HG02938 (cell line): ENCODE measurements around the gene KIRREL2.
"Not testable (repeated sequence)": the region's sequence is repeated elsewhere in the genome, so short reads cannot be mapped to it uniquely, and the experiment has no call there.

Source experiments
- ATAC-seq: cut with Tn5 transposase; IDR thresholded peaks from one replicate; pipeline ENCODE4 v1.9.1; 2021; ENCODE audit warnings: mild to moderate bottlenecking, moderate library complexity; ENCODE audit not compliant: unreplicated experiment

The KIRREL2 gene

GRCh38 chr19:35895911-35896642 lies 39.4 kb downstream of the KIRREL2 start:
- no peak for ATAC-seq

GRCh38 chr19:35896643-35897040 lies 39.9 kb downstream of the KIRREL2 start:
- no peak for ATAC-seq

- ATAC-seq, result no peak
These were observed 41.2 kb downstream of the KIRREL2 start for GRCh38 chr19:35897706-35898451.

GRCh38 chr19:35898499-35898809 lies 41.7 kb downstream of the KIRREL2 start:
- ATAC-seq, result no peak

DNA sequence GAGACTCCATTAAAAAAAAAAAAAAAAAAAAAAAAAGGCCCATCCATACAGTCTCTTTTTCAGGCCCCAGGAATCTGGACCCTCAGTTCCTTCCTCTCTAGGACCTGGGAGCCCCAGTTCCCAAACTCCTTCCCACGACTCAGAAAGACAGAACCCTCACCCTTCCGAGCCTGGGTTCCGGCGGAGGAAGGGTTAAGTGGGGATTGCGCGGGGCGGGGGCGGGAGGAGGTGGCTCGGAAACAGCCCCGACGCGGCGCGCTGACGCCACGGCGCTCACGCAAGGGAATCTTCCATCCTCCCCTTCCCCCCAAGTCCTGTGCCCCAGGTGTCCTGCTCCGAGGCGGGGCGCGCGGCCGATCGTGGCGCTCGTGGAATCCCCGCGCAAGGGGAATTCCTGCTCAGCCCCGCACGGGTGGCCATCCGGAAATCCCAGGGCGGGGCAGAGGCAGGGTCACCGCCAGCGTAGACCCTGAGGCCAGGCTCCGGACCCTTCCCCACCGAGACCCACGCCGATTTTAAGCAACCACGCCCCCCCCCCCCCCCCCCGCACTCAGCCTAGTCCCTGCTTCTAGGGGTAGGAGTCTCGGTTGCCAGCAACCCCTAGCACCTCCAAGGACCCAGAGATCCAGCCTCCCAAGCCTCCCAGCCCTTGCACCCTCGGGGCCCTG lies 43.0 kb downstream of the KIRREL2 start:
- ATAC-seq, result peak; percentile 36

DNA sequence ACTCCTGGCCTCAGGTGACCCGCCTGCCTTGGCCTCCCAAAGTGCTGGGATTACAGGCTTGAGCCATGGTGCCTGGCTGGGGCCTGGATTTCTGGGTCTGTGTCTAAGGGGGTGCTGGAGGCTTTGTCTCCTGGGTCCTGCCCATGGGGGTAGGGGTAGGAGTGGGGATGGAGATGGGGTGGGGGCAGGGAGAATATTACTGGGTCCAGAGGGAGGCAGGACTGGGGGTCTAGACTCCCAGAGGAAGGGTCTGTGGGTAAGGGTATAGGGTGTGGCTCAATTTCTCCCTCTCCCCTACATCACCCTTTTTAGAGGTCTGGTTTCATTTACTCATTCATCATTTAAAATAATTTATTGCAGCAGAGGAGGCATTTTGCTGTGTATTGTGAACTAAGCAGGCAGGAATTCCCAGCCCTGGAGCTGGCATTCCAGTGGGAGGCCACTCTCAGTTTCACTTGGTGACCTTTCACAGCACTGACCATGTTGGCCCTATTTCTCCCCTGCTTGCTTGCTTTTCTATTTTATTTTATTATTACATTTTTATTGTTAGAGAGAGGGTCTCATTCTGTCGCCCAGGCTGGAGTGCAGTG lies 44.4 kb downstream of the KIRREL2 start:
- ATAC-seq, result no peak

DNA sequence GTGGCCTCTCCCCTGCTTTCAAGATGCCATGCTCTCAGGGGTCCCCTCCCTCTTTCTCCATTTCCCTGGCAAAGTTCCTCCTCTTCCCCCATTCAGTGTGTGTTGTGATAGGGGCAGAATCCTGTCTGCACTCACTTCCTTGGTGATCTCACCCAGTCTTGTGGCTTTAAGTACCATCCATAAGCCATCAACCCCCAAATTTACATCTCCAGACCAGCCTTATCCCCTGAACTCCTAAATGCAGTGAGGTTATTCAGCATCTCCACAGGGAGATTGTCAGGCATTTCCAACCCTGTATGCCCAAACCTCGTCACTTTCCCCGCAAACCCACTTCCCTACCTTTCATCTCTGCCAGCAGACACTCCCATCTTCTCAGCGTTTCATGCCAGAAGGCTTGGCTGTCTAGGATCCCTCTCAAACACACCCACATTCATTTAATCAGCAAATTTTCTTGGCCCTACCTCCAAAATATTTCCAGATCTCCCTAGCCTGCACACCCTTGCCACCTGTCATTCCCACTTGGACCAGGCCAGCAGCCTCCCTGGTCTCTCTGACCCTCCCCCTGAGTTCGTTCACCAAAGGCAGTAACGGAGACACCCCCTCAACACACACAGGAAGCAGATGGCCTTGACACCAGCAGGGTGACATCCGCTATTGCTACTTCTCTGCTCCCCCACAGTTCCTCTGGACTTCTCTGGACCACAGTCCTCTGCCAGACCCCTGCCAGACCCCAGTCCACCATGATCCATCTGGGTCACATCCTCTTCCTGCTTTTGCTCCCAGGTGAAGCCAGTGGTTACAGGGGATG lies 45.3 kb downstream of the KIRREL2 start, which contains the start of gene HCST:
TSS of gene HCST (plus strand) at position 676 of the 808 bp plus-strand sequence. CDS start at position 741, 65 bp downstream.
- ATAC-seq, result no peak

- ATAC-seq, result no peak
These were observed 46.3 kb downstream of the KIRREL2 start for GRCh38 chr19:35902870-35903475.

- peak; percentile 38 for ATAC-seq
These were observed 47.0 kb downstream of the KIRREL2 start for GRCh38 chr19:35903550-35904179.

DNA sequence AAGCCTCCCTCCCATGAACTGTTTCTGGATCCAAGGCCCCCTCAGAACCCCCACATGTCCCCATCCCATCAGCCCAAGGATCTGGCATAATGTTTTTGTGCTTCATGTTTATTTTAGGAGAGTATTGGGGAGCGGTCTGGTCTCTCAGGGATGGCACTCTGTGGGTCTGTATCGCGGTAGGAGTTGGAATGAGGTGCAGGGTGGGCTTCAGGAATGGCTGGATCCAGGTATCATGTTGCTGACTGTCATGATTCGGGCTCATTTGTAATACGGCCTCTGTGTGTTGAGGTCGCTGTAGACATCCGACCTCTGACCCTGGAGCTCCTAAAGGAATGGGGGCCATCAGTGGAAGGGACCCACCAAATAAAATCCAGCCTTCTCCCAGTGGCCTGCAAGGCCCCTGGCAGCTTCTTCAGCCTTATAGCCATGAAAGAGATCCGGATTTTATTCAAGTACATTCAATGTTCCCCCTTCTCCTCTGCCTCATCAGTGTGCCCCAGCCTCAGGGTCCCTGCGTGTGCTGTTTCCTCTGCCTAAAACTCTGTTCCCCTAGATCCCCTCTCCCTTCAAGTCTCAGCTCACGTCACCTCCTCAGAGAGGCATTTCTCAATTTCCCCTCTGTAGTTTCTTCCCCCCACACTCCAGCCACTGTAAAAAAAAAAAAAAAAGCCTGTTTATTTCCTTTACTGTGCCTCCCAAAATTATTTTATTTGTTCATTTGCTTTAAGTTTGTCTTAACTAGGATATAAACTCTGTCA lies 47.8 kb downstream of the KIRREL2 start:
- no peak for ATAC-seq

DNA sequence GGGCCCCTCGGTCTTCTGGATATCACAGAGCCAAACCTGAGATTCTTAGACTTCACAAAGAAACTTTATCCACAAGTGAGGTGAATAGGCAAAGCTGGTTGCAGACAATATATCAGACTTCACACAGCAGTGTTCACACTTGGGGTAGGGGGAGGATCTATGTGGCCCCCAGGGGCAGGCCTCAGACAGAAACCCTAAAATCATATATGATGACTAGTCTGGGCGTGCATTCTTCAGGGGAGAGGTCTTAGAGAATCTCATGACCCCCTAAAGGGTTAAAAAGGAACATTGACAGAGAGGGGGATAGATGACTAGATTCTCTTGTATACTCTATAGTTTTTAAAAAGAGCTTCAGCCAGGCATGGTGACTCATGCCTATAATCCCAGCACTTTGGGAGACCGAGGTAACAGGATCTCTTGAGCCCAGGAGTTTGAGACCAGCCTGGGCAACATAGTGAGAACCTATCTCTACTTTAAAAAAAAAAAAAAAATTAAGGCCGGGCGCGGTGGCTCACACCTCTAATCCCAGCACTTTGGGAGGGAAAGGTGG lies 48.5 kb downstream of the KIRREL2 start:
- no peak for ATAC-seq

GRCh38 chr19:35907377-35907745 lies 50.6 kb downstream of the KIRREL2 start:
- no peak for ATAC-seq

GRCh38 chr19:35908010-35908441 lies 51.3 kb downstream of the KIRREL2 start, which contains the start of gene TYROBP:
Gene TYROBP (minus strand): TSS chr19:35908295. CDS start chr19:35908228, 67 bp downstream.
- no peak for ATAC-seq

DNA sequence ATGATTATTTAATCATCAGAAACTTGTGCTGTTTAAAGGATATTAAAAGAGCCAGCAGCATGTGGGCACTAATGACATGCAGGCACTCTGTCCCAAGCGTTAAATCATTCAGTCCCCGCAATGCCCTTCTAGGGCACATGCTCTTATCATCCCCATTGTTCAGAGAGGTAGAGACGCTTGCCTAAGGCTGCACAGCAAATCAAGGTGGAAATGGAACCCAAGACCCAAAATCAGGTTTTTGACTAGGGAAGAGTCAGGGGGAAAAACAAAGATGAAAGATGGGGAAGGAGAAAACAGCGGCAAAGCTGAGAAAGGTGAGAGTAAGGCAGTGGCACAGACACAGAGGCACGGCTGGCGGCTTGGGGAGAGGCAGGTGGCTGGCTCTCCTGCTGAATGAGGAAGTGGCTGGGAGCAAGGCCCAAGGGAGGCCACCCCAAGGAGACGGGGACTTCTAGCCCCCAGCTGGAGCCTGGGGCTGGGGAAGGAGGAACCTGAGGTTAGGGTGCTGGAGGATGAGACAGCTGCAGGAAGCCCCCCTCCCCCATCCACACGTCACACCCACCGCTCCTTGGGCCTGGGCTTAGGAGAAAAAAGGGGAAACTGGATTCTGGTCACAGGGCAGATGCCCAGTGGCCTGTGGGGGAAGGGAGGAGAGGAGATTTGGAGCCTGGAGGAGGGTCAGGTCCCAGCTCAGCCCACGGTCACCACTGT lies 52.4 kb downstream of the KIRREL2 start:
- no peak for ATAC-seq

GRCh38 chr19:35909684-35910035 lies 52.9 kb downstream of the KIRREL2 start:
- no peak for ATAC-seq

DNA sequence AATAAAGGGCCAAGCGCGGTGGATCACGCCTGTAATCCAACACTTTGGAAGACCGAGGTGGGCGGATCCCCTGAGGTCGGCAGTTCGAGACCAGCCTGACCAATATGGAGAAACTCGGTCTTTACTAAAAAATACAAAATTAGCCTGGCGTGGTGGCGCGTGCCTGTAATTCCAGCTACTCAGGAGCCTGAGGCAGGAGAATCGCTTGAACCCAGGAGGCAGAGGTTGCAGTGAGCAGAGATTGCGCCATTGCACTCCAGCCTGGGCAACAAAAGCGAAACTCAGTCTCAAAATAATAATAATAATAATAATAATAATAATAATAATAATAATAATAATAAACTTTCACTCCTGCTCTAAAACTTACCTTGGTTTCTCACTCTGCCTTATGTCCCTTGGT lies 53.6 kb downstream of the KIRREL2 start:
- not testable (repeated sequence) for ATAC-seq

DNA sequence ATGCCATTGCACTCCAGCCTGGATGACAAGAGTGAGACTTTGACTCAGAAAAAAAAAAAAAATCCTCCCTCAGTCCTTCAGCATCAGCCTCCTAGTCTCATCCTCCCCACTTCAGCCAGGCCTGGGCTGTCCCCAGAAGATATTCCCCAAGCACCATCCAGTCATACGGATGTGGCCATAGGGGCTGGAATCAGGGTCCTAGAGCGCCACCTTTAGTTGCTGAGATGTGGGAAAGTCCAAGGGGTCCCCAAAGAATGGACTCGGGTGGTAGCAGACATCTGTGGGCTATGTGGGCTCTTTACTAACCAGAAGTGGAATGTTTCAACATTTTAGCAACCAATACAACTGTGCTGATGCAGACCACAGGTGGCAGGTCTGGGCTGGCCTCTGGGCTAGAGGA lies 54.5 kb downstream of the KIRREL2 start:
- ATAC-seq, result no peak

DNA sequence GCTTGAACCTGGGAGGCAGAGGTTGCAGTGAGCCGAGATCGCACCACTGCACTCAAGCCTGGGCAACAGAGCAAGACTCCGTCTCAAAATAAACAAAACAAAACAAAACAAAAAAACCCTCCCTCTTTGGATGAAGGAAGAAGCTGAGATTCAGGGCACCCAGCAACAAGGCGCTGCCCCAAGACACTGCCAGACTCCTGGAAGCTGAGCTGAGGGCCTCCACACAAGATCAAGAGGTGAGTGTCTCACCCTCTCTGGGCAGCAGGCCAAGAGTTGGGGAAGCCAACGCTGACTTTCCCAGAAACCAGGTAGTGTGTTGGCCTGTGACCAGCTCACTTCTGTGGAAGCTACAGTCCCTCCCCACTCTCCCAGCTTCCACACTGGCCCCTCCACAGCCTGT lies 55.1 kb downstream of the KIRREL2 start:
- no peak for ATAC-seq
